ENCODE measurements around the gene MYRIP.
"Not testable (repeated sequence)": the region's sequence is repeated elsewhere in the genome, so short reads cannot be mapped to it uniquely, and the experiment has no call there.

MYRIP gene

GRCh38 chr3:40129510-40129909, 320.1 kb downstream of the MYRIP start:
- no peak for DNase-seq
- CTCF ChIA-PET, result no interaction called here
- no peak overlapping the region for H3K4me3 Mint-ChIP-seq
- peaks cover 5% of the 10 kb centered on the region for H3K9me3 Mint-ChIP-seq
- no peak overlapping the region for H3K27ac Mint-ChIP-seq
- H3K36me3 Mint-ChIP-seq, result no peaks in the 10 kb centered on the region
- no peaks in the 10 kb centered on the region for H3K27me3 Mint-ChIP-seq
- H3K4me1 Mint-ChIP-seq, result no peaks in the 10 kb centered on the region

DNA sequence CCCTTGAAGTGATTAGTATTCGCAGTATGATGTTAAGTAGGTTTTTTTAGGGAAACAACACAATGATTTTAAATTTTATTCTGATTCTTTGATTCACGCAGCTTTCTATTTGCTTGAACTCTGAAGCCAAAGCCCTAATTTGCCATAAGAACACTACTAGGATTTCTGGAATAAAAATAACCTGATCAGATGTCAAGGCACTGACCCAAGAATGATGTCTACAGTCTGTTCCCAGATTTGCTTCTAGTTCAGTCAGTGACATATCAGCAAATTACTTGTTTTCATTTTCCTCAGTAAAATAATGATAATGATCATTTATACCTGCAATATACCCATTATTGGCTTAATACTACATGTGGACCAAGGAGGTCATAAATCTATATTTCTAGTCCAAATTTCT, 320.6 kb downstream of the MYRIP start:
- H3K27me3 Mint-ChIP-seq, result no peaks in the 10 kb centered on the region
- no peak overlapping the region for H3K27ac Mint-ChIP-seq
- no peaks in the 10 kb centered on the region for H3K36me3 Mint-ChIP-seq

DNA sequence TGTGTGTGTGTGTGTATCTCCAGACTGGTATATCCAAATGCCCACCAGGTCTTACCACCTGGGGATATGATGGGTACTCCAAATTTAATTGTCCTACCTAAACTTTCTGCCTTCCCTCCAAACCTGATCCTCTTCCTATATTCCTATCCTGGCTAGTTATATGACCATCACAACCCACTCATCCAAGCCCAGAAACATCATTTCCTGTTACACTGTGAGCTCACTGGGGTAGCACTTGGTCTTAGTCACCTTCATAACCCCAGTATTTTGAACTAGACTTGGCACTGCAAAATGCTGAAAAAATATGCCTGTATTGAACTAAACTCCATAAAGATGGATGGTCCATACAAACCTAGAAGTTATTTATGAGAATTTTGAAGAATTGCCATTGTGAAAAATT, 321.3 kb downstream of the MYRIP start:
- H3K27ac Mint-ChIP-seq, result no peak overlapping the region
- no peaks in the 10 kb centered on the region for H3K27me3 Mint-ChIP-seq
- CTCF ChIA-PET, result interaction anchor here (0.6 kb wide), 1 partner anchor 1752 kb away, joined by 4 read pairs; no protein-coding TSS in a partner anchor
- H3K4me1 Mint-ChIP-seq, result no peaks in the 10 kb centered on the region
- H3K4me3 Mint-ChIP-seq, result no peak overlapping the region
- H3K9me3 Mint-ChIP-seq, result peaks cover 5% of the 10 kb centered on the region
- H3K36me3 Mint-ChIP-seq, result no peaks in the 10 kb centered on the region
- no peak for DNase-seq

More for the DNA sequence above, 320.6 kb downstream of the MYRIP start:
- CTCF ChIA-PET, result no interaction called here
- no peaks in the 10 kb centered on the region for H3K4me1 Mint-ChIP-seq
- H3K4me3 Mint-ChIP-seq, result no peak overlapping the region
- DNase-seq, result no peak
- H3K9me3 Mint-ChIP-seq, result peaks cover 5% of the 10 kb centered on the region

DNA sequence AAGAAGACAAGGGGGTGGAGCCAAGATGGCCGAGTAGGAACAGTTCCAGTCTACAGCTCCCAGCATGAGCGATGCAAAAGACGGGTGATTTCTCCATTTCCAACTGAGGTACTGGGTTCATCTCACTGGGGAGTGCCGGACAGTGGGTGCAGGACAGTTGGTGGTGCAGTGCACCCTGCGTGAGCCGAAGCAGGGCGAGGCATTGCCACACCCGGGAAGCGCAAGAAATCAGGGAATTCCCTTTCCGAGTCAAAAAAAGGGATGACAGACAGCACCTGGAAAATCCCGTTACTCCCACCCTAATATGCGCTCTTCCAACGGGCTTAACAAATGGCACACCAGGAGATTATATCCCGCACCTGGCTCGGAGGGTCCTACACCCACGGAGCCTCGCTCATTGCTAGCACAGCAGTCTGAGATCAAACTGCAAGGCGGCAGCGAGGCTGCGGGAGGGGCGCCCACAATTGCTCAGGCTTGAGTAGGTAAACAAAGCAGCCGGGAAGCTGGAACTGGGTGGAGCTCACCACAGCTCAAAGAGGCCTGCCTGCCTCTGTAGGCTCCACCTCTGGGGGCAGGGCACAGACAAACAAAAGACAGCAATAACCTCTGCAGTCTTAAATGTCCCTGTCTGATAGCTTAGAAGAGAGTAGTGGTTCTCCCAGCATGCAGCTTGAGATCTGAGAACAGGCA, 324.6 kb downstream of the MYRIP start:
- H3K36me3 Mint-ChIP-seq, H3K27me3 Mint-ChIP-seq, H3K27ac Mint-ChIP-seq, CTCF ChIA-PET, H3K9me3 Mint-ChIP-seq, DNase-seq, H3K4me1 Mint-ChIP-seq, H3K4me3 Mint-ChIP-seq: not testable (repeated sequence)

- Mint-ChIP-seq H3K27ac (no peak overlapping the region), H3K36me3 (no peaks in the 10 kb centered on the region), H3K9me3 (peaks cover 7% of the 10 kb centered on the region), H3K27me3 (no peaks in the 10 kb centered on the region), H3K4me1 (no peaks in the 10 kb centered on the region), H3K4me3 (no peak overlapping the region)
- CTCF ChIA-PET, result no interaction called here
- no peak for DNase-seq
Measured at GRCh38 chr3:40137591-40138295, 328.3 kb downstream of the MYRIP start.

- no peak overlapping the region for H3K27ac Mint-ChIP-seq
- H3K27me3 Mint-ChIP-seq, result peaks cover 4% of the 10 kb centered on the region
- H3K36me3 Mint-ChIP-seq, result no peaks in the 10 kb centered on the region
- H3K4me3 Mint-ChIP-seq, result no peak overlapping the region
- no peaks in the 10 kb centered on the region for H3K4me1 Mint-ChIP-seq
- DNase-seq, result no peak
- peaks cover 2% of the 10 kb centered on the region for H3K9me3 Mint-ChIP-seq
- CTCF ChIA-PET, result no interaction called here
Measured at GRCh38 chr3:40143283-40144090, 334.1 kb downstream of the MYRIP start.

GRCh38 chr3:40148827-40149226, 339.4 kb downstream of the MYRIP start:
- DNase-seq, result no peak
- H3K36me3 Mint-ChIP-seq, result no peaks in the 10 kb centered on the region
- no peak overlapping the region for H3K27ac Mint-ChIP-seq
- no peaks in the 10 kb centered on the region for H3K4me1 Mint-ChIP-seq
- no peak overlapping the region for H3K4me3 Mint-ChIP-seq
- peaks cover 4% of the 10 kb centered on the region for H3K27me3 Mint-ChIP-seq
- CTCF ChIA-PET, result no interaction called here
- H3K9me3 Mint-ChIP-seq, result no peaks in the 10 kb centered on the region

DNA sequence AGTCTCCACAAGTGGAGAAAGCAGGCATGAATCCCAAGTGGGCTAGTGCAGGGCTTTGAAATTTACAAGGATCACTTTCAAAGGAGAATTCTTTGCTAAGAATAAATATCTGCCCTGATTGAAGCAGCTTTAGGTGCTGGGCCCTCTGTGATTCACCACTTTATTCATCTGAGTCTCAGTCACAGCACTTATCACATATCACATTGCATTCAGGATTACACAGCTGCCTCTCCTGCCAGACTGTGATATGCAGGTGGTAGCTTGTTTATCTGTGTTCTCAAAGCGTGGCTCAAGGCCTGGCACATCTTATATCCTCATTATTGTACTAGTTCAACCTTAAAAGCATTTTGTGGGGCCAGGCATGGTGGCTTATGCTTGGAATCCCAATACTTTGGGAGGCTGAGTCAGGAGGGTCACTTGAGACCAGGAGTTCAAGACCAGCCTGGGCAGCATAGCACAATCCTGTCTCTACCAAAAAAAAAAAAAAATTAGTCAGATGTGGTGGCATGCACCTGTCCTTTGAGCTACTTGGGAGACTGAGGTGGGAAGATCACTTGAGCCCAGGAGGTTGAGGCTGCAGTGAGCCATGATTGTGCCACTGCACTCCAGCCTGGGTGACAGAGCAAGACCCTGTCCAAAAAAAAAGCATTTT, 343.2 kb downstream of the MYRIP start:
- CTCF ChIA-PET, result no interaction called here
- no peak for DNase-seq
- Mint-ChIP-seq H3K27ac (no peak overlapping the region), H3K27me3 (no peaks in the 10 kb centered on the region), H3K4me1 (no peaks in the 10 kb centered on the region), H3K4me3 (no peak overlapping the region), H3K36me3 (no peaks in the 10 kb centered on the region), H3K9me3 (no peaks in the 10 kb centered on the region)

GRCh38 chr3:40160933-40161332, 351.5 kb downstream of the MYRIP start:
- Mint-ChIP-seq H3K27ac (no peak overlapping the region), H3K4me1 (no peaks in the 10 kb centered on the region), H3K36me3 (no peaks in the 10 kb centered on the region), H3K4me3 (no peak overlapping the region), H3K27me3 (no peaks in the 10 kb centered on the region), H3K9me3 (peaks cover 10% of the 10 kb centered on the region)
- CTCF ChIA-PET, result interaction anchor here (1.2 kb wide), 1 partner anchor 17 kb away, joined by 4 read pairs; no protein-coding TSS in a partner anchor
- DNase-seq, result no peak

- DNase-seq, result no peak
- no peaks in the 10 kb centered on the region for H3K4me1 Mint-ChIP-seq
- H3K9me3 Mint-ChIP-seq, result peaks cover 10% of the 10 kb centered on the region
- CTCF ChIA-PET, result no interaction called here
- no peaks in the 10 kb centered on the region for H3K36me3 Mint-ChIP-seq
- no peak overlapping the region for H3K27ac Mint-ChIP-seq
- H3K27me3 Mint-ChIP-seq, result no peaks in the 10 kb centered on the region
- H3K4me3 Mint-ChIP-seq, result no peak overlapping the region
Measured at GRCh38 chr3:40162616-40163015, 353.2 kb downstream of the MYRIP start.

DNA sequence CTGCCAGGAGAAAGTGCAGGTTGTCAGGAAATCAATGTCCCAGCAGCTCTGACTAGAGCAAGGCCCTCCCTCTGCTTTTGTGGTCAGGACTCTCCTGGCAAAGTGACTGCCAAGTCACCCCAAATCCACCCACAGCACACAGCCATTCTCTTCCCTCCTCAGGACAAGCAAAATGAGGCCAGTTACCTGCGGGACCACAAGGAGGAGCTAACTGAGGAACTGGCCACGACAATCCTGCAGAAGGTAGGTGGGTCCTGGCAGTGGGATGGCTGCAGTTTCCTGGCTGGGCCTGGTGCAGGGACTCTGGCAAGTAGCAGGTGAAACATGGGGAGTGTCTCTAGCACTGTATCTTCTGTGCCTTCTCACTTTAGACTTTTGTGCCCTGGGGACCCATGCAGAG, 357.6 kb downstream of the MYRIP start:
- CTCF ChIA-PET, result no interaction called here
- no peaks in the 10 kb centered on the region for H3K9me3 Mint-ChIP-seq
- peaks cover 3% of the 10 kb centered on the region for H3K4me1 Mint-ChIP-seq
- no peak overlapping the region for H3K4me3 Mint-ChIP-seq
- no peaks in the 10 kb centered on the region for H3K27me3 Mint-ChIP-seq
- no peak overlapping the region for H3K27ac Mint-ChIP-seq
- DNase-seq, result no peak
- no peaks in the 10 kb centered on the region for H3K36me3 Mint-ChIP-seq

GRCh38 chr3:40167958-40168357, 358.5 kb downstream of the MYRIP start:
- CTCF ChIA-PET, result interaction anchor here (0.7 to 3.5 kb wide), 2 partner anchors 11 to 24 kb away, joined by 3 to 11 read pairs; no protein-coding TSS in a partner anchor
- no peaks in the 10 kb centered on the region for H3K9me3 Mint-ChIP-seq

GRCh38 chr3:40169983-40170382, 360.6 kb downstream of the MYRIP start:
- no peaks in the 10 kb centered on the region for H3K36me3 Mint-ChIP-seq
- CTCF ChIA-PET, result interaction anchor here (3.5 kb wide), 1 partner anchor 9 kb away, joined by 11 read pairs; no protein-coding TSS in a partner anchor
- DNase-seq, result no peak
- no peak overlapping the region for H3K27ac Mint-ChIP-seq
- H3K4me1 Mint-ChIP-seq, result peaks cover 3% of the 10 kb centered on the region
- H3K27me3 Mint-ChIP-seq, result no peaks in the 10 kb centered on the region
- H3K4me3 Mint-ChIP-seq, result no peak overlapping the region
- no peaks in the 10 kb centered on the region for H3K9me3 Mint-ChIP-seq

More at GRCh38 chr3:40167958-40168357, 358.5 kb downstream of the MYRIP start:
- no peaks in the 10 kb centered on the region for H3K27me3 Mint-ChIP-seq
- peaks cover 3% of the 10 kb centered on the region for H3K4me1 Mint-ChIP-seq
- no peaks in the 10 kb centered on the region for H3K36me3 Mint-ChIP-seq
- no peak overlapping the region for H3K27ac Mint-ChIP-seq
- no peak overlapping the region for H3K4me3 Mint-ChIP-seq
- no peak for DNase-seq

GRCh38 chr3:40170395-40170794, 361.0 kb downstream of the MYRIP start:
- no peak overlapping the region for H3K27ac Mint-ChIP-seq
- no peaks in the 10 kb centered on the region for H3K27me3 Mint-ChIP-seq
- H3K9me3 Mint-ChIP-seq, result no peaks in the 10 kb centered on the region
- H3K4me3 Mint-ChIP-seq, result no peak overlapping the region
- peaks cover 3% of the 10 kb centered on the region for H3K4me1 Mint-ChIP-seq
- CTCF ChIA-PET, result interaction anchor here (3.5 kb wide), 1 partner anchor 9 kb away, joined by 11 read pairs; no protein-coding TSS in a partner anchor
- no peaks in the 10 kb centered on the region for H3K36me3 Mint-ChIP-seq
- DNase-seq, result no peak

All from activated naive CD4-positive, alpha-beta T cell treated with anti-CD3 and anti-CD28 coated beads, Interleukin-2, amount 10 ng/mL, durations not matched to agents 7 days and 5 days (primary cell).